ENCODE results near the gene MARK4.
"Not testable (repeated sequence)": the region's sequence is repeated elsewhere in the genome, so short reads cannot be mapped to it uniquely, and the experiment has no call there.

DNA sequence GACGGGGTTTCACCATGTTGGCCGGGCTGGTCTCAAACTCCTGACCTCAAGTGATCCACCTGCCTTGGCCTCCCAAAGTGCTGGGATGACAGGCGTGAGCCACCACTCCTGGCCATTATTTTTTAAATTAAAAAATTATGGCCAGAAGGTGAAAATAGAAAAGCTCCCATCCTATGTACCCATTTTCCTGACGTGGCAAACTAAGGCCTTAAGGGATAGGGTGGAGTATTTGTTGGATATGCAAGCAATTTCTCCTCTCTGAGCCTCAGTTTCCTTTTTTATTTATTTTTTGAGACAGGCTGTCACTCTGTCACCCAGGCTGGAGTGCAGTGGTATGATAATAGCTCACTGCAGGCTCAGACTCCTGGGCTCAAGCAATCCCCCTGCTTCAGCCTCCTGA is 83.8 kb downstream of the MARK4 start:
- TF ChIP-seq, protein P1, sequence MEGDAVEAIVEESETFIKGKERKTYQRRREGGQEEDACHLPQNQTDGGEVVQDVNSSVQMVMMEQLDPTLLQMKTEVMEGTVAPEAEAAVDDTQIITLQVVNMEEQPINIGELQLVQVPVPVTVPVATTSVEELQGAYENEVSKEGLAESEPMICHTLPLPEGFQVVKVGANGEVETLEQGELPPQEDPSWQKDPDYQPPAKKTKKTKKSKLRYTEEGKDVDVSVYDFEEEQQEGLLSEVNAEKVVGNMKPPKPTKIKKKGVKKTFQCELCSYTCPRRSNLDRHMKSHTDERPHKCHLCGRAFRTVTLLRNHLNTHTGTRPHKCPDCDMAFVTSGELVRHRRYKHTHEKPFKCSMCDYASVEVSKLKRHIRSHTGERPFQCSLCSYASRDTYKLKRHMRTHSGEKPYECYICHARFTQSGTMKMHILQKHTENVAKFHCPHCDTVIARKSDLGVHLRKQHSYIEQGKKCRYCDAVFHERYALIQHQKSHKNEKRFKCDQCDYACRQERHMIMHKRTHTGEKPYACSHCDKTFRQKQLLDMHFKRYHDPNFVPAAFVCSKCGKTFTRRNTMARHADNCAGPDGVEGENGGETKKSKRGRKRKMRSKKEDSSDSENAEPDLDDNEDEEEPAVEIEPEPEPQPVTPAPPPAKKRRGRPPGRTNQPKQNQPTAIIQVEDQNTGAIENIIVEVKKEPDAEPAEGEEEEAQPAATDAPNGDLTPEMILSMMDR (conservative IDR thresholded peaks at IDR 0.05 in 1 of 2, IDR thresholded peaks at IDR 0.05 in 1 of 2; ENCODE audit: extremely low read depth in 1 of 2, insufficient read depth in 1 of 2, low read depth in 1 of 2, low read length in 2 of 2), result not testable (repeated sequence)
- TF ChIP-seq EZH2 (IDR thresholded peaks at IDR 0.05; ENCODE audit: borderline replicate concordance, low read length), result not testable (repeated sequence)
